ENCODE results near the gene RPS6KC1.

RPS6KC1 gene

GRCh38 chr1:213269829-213270228 lies 218.8 kb downstream of the RPS6KC1 start:
- H3K9ac ChIP-seq (ENCODE audit: low read length) = no peak overlapping the region
- peaks cover 6% of the 10 kb centered on the region for H3K36me3 ChIP-seq (ENCODE audit: insufficient read depth, low read length)
- H3K27ac ChIP-seq (ENCODE audit: low read depth, low read length) = no peak overlapping the region
- H3K27me3 ChIP-seq (ENCODE audit: control insufficient read depth in 1 of 2, insufficient read depth in 2 of 2, low read length in 2 of 2) = no peaks in the 10 kb centered on the region
- H3K4me3 ChIP-seq (ENCODE audit: low read depth in 1 of 2, low read length in 2 of 2) = no peak overlapping the region
- no peaks in the 10 kb centered on the region for H3K9me3 ChIP-seq (ENCODE audit: low read length)
- H3K4me1 ChIP-seq (ENCODE audit: insufficient read depth, low read length) = no peaks in the 10 kb centered on the region

DNA sequence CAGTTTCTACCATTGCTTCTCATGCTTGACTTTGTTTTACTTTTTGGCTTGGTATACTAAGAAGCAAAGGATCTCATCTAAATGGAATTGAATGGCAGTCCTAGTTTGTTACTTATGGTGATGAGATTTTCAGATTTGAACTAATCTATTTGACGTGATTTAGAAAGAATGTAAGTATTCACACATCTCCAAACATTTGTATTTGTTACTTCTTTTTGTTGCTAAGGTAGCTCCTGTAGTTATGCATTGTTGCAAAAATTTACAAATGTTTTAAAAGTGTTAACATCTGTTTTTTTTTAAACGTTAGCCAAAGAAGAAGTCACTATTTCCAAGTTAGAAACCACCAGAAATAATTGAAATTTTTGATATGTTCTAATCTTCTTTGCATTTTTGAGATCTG lies 222.5 kb downstream of the RPS6KC1 start:
- Histone ChIP-seq H3K4me1 (ENCODE audit: insufficient read depth, low read length) (no peaks in the 10 kb centered on the region), H3K36me3 (ENCODE audit: insufficient read depth, low read length) (peaks cover 12% of the 10 kb centered on the region), H3K9me3 (ENCODE audit: low read length) (no peaks in the 10 kb centered on the region), H3K4me3 (ENCODE audit: low read depth in 1 of 2, low read length in 2 of 2) (no peak overlapping the region), H3K27ac (ENCODE audit: low read depth, low read length) (no peak overlapping the region), H3K27me3 (ENCODE audit: control insufficient read depth in 1 of 2, insufficient read depth in 2 of 2, low read length in 2 of 2) (no peaks in the 10 kb centered on the region), H3K9ac (ENCODE audit: low read length) (no peak overlapping the region)

DNA sequence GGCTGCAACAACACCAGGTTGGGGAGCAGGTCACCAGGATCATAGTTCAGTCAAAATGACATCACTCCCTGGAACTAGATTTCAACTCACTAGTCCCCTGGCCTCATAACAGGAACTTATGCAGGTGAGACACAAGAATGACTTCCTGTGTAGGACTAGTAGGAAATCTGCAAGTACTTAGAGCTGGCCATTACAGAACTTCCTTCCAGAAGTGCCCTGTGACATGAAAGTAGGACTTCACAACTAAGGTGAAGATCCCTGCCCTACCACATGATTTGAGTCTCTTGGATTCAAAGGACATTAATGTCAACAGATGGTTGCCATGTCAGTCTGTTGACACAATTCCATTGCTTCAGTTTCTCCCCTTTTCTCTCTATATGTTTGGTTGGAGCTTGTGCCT lies 223.1 kb downstream of the RPS6KC1 start:
- H3K4me3 ChIP-seq (ENCODE audit: low read depth in 1 of 2, low read length in 2 of 2) = no peak overlapping the region
- no peaks in the 10 kb centered on the region for H3K27me3 ChIP-seq (ENCODE audit: control insufficient read depth in 1 of 2, insufficient read depth in 2 of 2, low read length in 2 of 2)
- peaks cover 12% of the 10 kb centered on the region for H3K36me3 ChIP-seq (ENCODE audit: insufficient read depth, low read length)
- no peak overlapping the region for H3K9ac ChIP-seq (ENCODE audit: low read length)
- H3K9me3 ChIP-seq (ENCODE audit: low read length) = no peaks in the 10 kb centered on the region
- H3K4me1 ChIP-seq (ENCODE audit: insufficient read depth, low read length) = no peaks in the 10 kb centered on the region
- no peak overlapping the region for H3K27ac ChIP-seq (ENCODE audit: low read depth, low read length)

DNA sequence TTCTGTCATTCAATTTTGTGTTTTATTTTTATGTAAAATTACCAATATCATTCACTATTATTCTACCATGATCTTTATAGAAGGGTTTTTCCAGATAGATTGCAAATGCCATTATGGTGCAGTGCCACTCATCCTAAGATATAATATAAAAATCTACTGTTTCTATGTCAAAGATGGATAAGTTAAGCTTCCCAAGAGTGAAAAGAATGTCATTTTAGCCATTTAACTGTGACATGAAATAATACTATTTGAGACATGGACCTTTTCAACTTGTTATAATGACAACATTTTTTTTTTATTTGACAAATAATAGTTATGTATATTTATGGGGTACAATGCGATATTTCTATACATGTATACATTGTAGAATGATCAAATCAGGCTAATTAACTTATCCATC lies 224.3 kb downstream of the RPS6KC1 start:
- H3K4me3 ChIP-seq (ENCODE audit: low read depth in 1 of 2, low read length in 2 of 2) = no peak overlapping the region
- peaks cover 12% of the 10 kb centered on the region for H3K36me3 ChIP-seq (ENCODE audit: insufficient read depth, low read length)
- no peak overlapping the region for H3K27ac ChIP-seq (ENCODE audit: low read depth, low read length)
- H3K4me1 ChIP-seq (ENCODE audit: insufficient read depth, low read length) = no peaks in the 10 kb centered on the region
- no peak overlapping the region for H3K9ac ChIP-seq (ENCODE audit: low read length)
- H3K27me3 ChIP-seq (ENCODE audit: control insufficient read depth in 1 of 2, insufficient read depth in 2 of 2, low read length in 2 of 2) = no peaks in the 10 kb centered on the region
- no peaks in the 10 kb centered on the region for H3K9me3 ChIP-seq (ENCODE audit: low read length)

GRCh38 chr1:213276236-213276635 lies 225.2 kb downstream of the RPS6KC1 start:
- H3K9me3 ChIP-seq (ENCODE audit: low read length) = no peaks in the 10 kb centered on the region
- no peak overlapping the region for H3K27ac ChIP-seq (ENCODE audit: low read depth, low read length)
- peaks cover 12% of the 10 kb centered on the region for H3K36me3 ChIP-seq (ENCODE audit: insufficient read depth, low read length)
- H3K4me1 ChIP-seq (ENCODE audit: insufficient read depth, low read length) = no peaks in the 10 kb centered on the region
- no peak overlapping the region for H3K4me3 ChIP-seq (ENCODE audit: low read depth in 1 of 2, low read length in 2 of 2)
- no peaks in the 10 kb centered on the region for H3K27me3 ChIP-seq (ENCODE audit: control insufficient read depth in 1 of 2, insufficient read depth in 2 of 2, low read length in 2 of 2)
- H3K9ac ChIP-seq (ENCODE audit: low read length) = no peak overlapping the region

DNA sequence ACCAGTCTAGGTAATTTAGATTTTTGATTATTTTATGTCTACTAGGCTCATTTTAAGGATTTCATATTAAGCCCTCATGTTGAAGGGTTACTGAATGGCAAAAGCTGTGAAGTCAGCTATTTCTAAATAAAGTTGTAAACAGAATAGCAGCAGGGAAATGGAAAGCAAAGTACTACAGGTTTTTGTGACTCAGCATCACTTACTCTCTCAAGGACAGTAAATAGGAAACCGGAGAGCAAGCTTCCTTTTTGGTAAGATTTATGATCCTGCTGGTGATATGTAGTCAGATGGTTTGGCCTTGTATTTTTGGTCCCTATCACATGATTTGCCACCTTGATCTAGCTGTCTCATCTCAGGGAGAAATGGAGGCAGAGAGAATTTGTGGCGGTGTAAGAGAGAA lies 226.0 kb downstream of the RPS6KC1 start:
- Histone ChIP-seq H3K9ac (ENCODE audit: low read length) (no peak overlapping the region), H3K9me3 (ENCODE audit: low read length) (no peaks in the 10 kb centered on the region), H3K4me3 (ENCODE audit: low read depth in 1 of 2, low read length in 2 of 2) (no peak overlapping the region), H3K27ac (ENCODE audit: low read depth, low read length) (no peak overlapping the region), H3K27me3 (ENCODE audit: control insufficient read depth in 1 of 2, insufficient read depth in 2 of 2, low read length in 2 of 2) (no peaks in the 10 kb centered on the region), H3K4me1 (ENCODE audit: insufficient read depth, low read length) (no peaks in the 10 kb centered on the region), H3K36me3 (ENCODE audit: insufficient read depth, low read length) (peaks cover 12% of the 10 kb centered on the region)

DNA sequence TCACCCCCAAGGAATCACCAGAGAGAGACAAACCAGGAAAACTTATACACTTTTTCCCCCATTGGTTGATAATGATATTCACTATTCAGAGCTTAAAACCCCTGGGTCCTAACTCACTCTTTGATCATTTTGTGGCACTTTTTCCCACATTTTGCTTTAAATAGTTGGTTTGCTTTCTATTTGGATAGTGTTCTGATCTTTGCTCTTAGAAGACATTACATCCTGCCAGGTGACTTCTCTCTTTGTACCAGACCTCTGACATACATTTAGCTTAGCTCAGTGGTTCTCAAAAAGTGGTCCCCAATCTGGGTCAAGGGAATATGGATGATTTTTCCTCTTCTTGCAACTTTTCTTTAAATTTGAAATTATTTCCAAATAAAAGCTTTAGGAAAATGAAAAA lies 228.4 kb downstream of the RPS6KC1 start:
- Histone ChIP-seq H3K9ac (ENCODE audit: low read length) (no peak overlapping the region), H3K36me3 (ENCODE audit: insufficient read depth, low read length) (peaks cover 8% of the 10 kb centered on the region), H3K4me3 (ENCODE audit: low read depth in 1 of 2, low read length in 2 of 2) (no peak overlapping the region), H3K27ac (ENCODE audit: low read depth, low read length) (no peak overlapping the region), H3K4me1 (ENCODE audit: insufficient read depth, low read length) (no peaks in the 10 kb centered on the region), H3K9me3 (ENCODE audit: low read length) (no peaks in the 10 kb centered on the region), H3K27me3 (ENCODE audit: control insufficient read depth in 1 of 2, insufficient read depth in 2 of 2, low read length in 2 of 2) (no peaks in the 10 kb centered on the region)

GRCh38 chr1:213281640-213282301 lies 230.7 kb downstream of the RPS6KC1 start:
- Histone ChIP-seq H3K36me3 (ENCODE audit: insufficient read depth, low read length) (no peaks in the 10 kb centered on the region), H3K4me3 (ENCODE audit: low read depth in 1 of 2, low read length in 2 of 2) (no peak overlapping the region), H3K4me1 (ENCODE audit: insufficient read depth, low read length) (no peaks in the 10 kb centered on the region), H3K9me3 (ENCODE audit: low read length) (no peaks in the 10 kb centered on the region), H3K27me3 (ENCODE audit: control insufficient read depth in 1 of 2, insufficient read depth in 2 of 2, low read length in 2 of 2) (no peaks in the 10 kb centered on the region), H3K9ac (ENCODE audit: low read length) (no peak overlapping the region), H3K27ac (ENCODE audit: low read depth, low read length) (no peak overlapping the region)

DNA sequence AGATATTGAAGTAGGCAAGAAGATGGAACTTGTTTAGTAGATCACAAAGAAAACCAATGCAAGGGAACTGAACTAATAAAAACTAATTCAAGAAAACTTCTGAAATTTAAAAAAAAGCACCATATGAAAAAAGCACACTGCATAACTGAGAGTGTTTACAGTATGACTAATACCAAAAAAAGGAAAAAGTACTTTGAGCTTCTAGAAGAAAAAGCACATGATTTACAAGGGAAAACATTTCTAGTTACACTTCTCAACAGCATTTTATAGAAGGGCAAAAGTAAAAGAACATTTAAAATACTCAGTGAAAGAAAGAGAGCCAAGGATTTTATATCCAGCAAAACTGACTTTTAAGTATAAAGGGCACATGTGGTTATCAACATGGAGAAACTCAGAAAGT lies 233.6 kb downstream of the RPS6KC1 start:
- H3K36me3 ChIP-seq (ENCODE audit: insufficient read depth, low read length) = no peaks in the 10 kb centered on the region
- no peaks in the 10 kb centered on the region for H3K9me3 ChIP-seq (ENCODE audit: low read length)
- no peaks in the 10 kb centered on the region for H3K4me1 ChIP-seq (ENCODE audit: insufficient read depth, low read length)
- no peak overlapping the region for H3K9ac ChIP-seq (ENCODE audit: low read length)
- no peak overlapping the region for H3K4me3 ChIP-seq (ENCODE audit: low read depth in 1 of 2, low read length in 2 of 2)
- H3K27ac ChIP-seq (ENCODE audit: low read depth, low read length) = no peak overlapping the region
- H3K27me3 ChIP-seq (ENCODE audit: control insufficient read depth in 1 of 2, insufficient read depth in 2 of 2, low read length in 2 of 2) = no peaks in the 10 kb centered on the region

DNA sequence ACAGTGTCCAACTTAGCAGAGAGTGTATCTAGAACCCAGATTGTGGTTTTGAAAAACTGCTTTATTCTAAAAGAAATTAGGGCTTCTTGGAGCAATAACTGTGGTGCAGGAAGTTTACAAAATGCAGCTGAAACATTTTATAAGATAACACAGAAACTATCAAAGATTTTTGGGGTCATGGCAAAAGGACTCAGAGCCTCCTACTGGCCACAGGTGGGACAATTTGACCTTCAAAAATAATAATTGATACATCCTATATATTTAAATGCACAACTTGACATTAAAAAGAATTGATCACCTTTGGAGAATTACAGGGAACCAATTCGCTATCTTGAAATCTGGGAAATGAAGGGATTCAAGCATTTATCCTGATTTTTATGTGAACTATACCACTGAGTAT lies 235.2 kb downstream of the RPS6KC1 start:
- Histone ChIP-seq H3K27me3 (ENCODE audit: control insufficient read depth in 1 of 2, insufficient read depth in 2 of 2, low read length in 2 of 2) (no peaks in the 10 kb centered on the region), H3K4me1 (ENCODE audit: insufficient read depth, low read length) (no peaks in the 10 kb centered on the region), H3K27ac (ENCODE audit: low read depth, low read length) (no peak overlapping the region), H3K36me3 (ENCODE audit: insufficient read depth, low read length) (no peaks in the 10 kb centered on the region), H3K9me3 (ENCODE audit: low read length) (no peaks in the 10 kb centered on the region), H3K4me3 (ENCODE audit: low read depth in 1 of 2, low read length in 2 of 2) (no peak overlapping the region), H3K9ac (ENCODE audit: low read length) (no peak overlapping the region)

DNA sequence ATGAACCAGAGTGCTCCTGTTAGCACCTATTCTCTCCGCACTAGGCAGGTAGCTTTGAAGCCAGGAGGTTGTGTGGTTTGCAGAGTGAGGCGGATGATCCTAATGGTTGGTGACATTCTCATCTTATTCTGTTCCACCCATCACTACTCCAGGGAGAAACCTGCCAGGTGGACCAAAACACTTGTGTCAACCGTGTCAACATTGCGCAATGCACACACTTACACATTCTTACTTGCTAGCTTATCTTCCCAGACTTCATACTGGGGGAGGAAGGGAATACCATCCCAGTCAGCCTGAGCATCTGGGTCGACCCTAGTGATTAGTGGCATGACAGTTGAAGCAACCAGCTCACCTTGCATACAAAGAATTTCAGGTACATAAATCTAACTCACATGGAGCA lies 236.9 kb downstream of the RPS6KC1 start:
- H3K9me3 ChIP-seq (ENCODE audit: low read length) = no peaks in the 10 kb centered on the region
- H3K27ac ChIP-seq (ENCODE audit: low read depth, low read length) = no peak overlapping the region
- H3K36me3 ChIP-seq (ENCODE audit: insufficient read depth, low read length) = no peaks in the 10 kb centered on the region
- H3K4me3 ChIP-seq (ENCODE audit: low read depth in 1 of 2, low read length in 2 of 2) = no peak overlapping the region
- no peaks in the 10 kb centered on the region for H3K27me3 ChIP-seq (ENCODE audit: control insufficient read depth in 1 of 2, insufficient read depth in 2 of 2, low read length in 2 of 2)
- no peak overlapping the region for H3K9ac ChIP-seq (ENCODE audit: low read length)
- H3K4me1 ChIP-seq (ENCODE audit: insufficient read depth, low read length) = no peaks in the 10 kb centered on the region

- Histone ChIP-seq H3K27ac (ENCODE audit: low read depth, low read length) (no peak overlapping the region), H3K27me3 (ENCODE audit: control insufficient read depth in 1 of 2, insufficient read depth in 2 of 2, low read length in 2 of 2) (no peaks in the 10 kb centered on the region), H3K9me3 (ENCODE audit: low read length) (no peaks in the 10 kb centered on the region), H3K4me1 (ENCODE audit: insufficient read depth, low read length) (no peaks in the 10 kb centered on the region), H3K36me3 (ENCODE audit: insufficient read depth, low read length) (no peaks in the 10 kb centered on the region), H3K4me3 (ENCODE audit: low read depth in 1 of 2, low read length in 2 of 2) (no peak overlapping the region), H3K9ac (ENCODE audit: low read length) (no peak overlapping the region)
These were observed 240.5 kb downstream of the RPS6KC1 start for GRCh38 chr1:213291526-213291925.
